Measurements from ENCODE around the gene BMF.

The BMF gene

GRCh38 chr15:40103864-40104271, 4.8 kb downstream of the BMF start:
- peak; percentile 58 for DNase-seq (ENCODE audit: low spot score)

- peak; percentile 88 for DNase-seq (ENCODE audit: low spot score)
Observed at GRCh38 chr15:40102897-40103858, 5.5 kb downstream of the BMF start.

GRCh38 chr15:40100947-40101905, 7.5 kb downstream of the BMF start:
- DNase-seq (ENCODE audit: low spot score): no peak

- no peak for DNase-seq (ENCODE audit: low spot score)
Observed at GRCh38 chr15:40100123-40100946, 8.3 kb downstream of the BMF start.

- DNase-seq (ENCODE audit: low spot score): peak; percentile 69
Observed at GRCh38 chr15:40098489-40099261, 10.0 kb downstream of the BMF start.

GRCh38 chr15:40097968-40098476, 10.7 kb downstream of the BMF start:
- peak; percentile 30 for DNase-seq (ENCODE audit: low spot score)

GRCh38 chr15:40097096-40097967, 11.3 kb downstream of the BMF start:
- DNase-seq (ENCODE audit: low spot score): no peak

- DNase-seq (ENCODE audit: low spot score): no peak
Observed at GRCh38 chr15:40096094-40096891, 12.4 kb downstream of the BMF start.

GRCh38 chr15:40095371-40096093, 13.1 kb downstream of the BMF start:
- DNase-seq (ENCODE audit: low spot score): no peak

GRCh38 chr15:40094156-40094555, 14.5 kb downstream of the BMF start:
- DNase-seq (ENCODE audit: low spot score): no peak

- no peak for DNase-seq (ENCODE audit: low spot score)
Observed at GRCh38 chr15:40092979-40093869, 15.5 kb downstream of the BMF start.

- no peak for DNase-seq (ENCODE audit: low spot score)
Observed at GRCh38 chr15:40092256-40092978, 16.3 kb downstream of the BMF start.

- DNase-seq (ENCODE audit: low spot score): no peak
Observed at GRCh38 chr15:40091861-40092255, 16.8 kb downstream of the BMF start.

- DNase-seq (ENCODE audit: low spot score): no peak
Observed at GRCh38 chr15:40090774-40091455, 17.8 kb downstream of the BMF start.

- DNase-seq (ENCODE audit: low spot score): peak; percentile 41
Observed at GRCh38 chr15:40088929-40089755, 19.5 kb downstream of the BMF start.

Measured in cerebellar cortex (tissue), 1 donor.